ENCODE data around the gene CAMTA1. TPM values are rescaled to one million over a fixed set of nuclear protein-coding genes. Genes with fewer than 3 reads are reported as not detected.

Gene CAMTA1
- total RNA-seq, 1 experiment from 2014 or later: 82.2 TPM

DNA sequence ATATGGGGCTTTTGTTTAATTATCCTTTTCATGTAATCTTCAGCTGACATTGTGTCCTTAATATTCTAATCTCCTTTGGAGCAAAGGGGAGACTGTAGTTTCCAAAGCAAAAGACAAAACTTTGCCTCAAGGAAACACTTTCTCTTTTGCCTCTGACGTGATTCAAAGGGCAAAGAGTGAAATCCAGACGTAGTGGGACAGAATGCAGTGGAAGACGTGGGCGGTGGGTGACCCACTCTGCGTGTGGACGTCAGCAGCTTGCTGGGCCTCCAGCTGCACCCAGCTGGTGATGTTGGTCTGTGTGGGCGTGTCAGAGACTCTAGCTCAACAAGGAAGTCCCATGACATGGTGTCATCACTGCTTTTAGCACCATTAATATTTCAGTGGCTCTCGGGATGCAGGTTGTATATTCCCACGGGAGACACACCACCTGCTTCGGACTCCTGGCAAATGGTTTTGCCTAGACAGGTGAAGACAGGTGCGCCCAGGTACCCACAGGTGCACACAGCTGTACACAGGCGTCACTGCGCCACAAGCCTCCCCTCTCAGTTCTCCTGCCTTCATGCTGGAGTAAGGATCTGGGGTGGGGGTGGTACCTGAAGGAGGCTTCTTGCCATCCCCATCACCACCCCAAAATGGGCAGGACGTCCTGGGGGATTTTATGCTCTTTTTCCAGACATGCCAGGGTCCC lies 693.7 kb downstream of the CAMTA1 start:
- ATAC-seq (no peak), DNase-seq (ENCODE audit: low read depth, low spot score) (no peak)
- no peaks in the 10 kb centered on the region for H3K27me3 ChIP-seq (ENCODE audit: control insufficient read depth, insufficient read depth, low read length)
- intact Hi-C loops (cut with micrococcal nuclease; ENCODE audit: unreplicated experiment): no loop called here
- H3K4me3 ChIP-seq (ENCODE audit: low read depth in 2 of 2, low read length in 2 of 2): no peak overlapping the region
- H3K27ac ChIP-seq (ENCODE audit: low read length): no peak overlapping the region
- H3K4me1 ChIP-seq (ENCODE audit: control insufficient read depth, insufficient read depth, low read length): no peaks in the 10 kb centered on the region
- in situ Hi-C loops (cut with HindIII; ENCODE audit: low pct_unique_long_range_greater_than_20kb, low sequenced_read_pairs): no loop called here
- BruUV-seq (replicated peaks): no TSS peak
- no peaks in the 10 kb centered on the region for H3K36me3 ChIP-seq (ENCODE audit: control insufficient read depth, insufficient read depth, low read length)
- ChIA-PET POLR2A (no interaction called here), CTCF (interaction anchor here (0.6 kb wide), 1 partner anchor 1446 kb away, joined by 3 read pairs; no protein-coding TSS in a partner anchor)
- TF ChIP-seq, protein P1, sequence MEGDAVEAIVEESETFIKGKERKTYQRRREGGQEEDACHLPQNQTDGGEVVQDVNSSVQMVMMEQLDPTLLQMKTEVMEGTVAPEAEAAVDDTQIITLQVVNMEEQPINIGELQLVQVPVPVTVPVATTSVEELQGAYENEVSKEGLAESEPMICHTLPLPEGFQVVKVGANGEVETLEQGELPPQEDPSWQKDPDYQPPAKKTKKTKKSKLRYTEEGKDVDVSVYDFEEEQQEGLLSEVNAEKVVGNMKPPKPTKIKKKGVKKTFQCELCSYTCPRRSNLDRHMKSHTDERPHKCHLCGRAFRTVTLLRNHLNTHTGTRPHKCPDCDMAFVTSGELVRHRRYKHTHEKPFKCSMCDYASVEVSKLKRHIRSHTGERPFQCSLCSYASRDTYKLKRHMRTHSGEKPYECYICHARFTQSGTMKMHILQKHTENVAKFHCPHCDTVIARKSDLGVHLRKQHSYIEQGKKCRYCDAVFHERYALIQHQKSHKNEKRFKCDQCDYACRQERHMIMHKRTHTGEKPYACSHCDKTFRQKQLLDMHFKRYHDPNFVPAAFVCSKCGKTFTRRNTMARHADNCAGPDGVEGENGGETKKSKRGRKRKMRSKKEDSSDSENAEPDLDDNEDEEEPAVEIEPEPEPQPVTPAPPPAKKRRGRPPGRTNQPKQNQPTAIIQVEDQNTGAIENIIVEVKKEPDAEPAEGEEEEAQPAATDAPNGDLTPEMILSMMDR (IDR thresholded peaks at IDR 0.05): no peak
- TF ChIP-seq, protein P2, sequence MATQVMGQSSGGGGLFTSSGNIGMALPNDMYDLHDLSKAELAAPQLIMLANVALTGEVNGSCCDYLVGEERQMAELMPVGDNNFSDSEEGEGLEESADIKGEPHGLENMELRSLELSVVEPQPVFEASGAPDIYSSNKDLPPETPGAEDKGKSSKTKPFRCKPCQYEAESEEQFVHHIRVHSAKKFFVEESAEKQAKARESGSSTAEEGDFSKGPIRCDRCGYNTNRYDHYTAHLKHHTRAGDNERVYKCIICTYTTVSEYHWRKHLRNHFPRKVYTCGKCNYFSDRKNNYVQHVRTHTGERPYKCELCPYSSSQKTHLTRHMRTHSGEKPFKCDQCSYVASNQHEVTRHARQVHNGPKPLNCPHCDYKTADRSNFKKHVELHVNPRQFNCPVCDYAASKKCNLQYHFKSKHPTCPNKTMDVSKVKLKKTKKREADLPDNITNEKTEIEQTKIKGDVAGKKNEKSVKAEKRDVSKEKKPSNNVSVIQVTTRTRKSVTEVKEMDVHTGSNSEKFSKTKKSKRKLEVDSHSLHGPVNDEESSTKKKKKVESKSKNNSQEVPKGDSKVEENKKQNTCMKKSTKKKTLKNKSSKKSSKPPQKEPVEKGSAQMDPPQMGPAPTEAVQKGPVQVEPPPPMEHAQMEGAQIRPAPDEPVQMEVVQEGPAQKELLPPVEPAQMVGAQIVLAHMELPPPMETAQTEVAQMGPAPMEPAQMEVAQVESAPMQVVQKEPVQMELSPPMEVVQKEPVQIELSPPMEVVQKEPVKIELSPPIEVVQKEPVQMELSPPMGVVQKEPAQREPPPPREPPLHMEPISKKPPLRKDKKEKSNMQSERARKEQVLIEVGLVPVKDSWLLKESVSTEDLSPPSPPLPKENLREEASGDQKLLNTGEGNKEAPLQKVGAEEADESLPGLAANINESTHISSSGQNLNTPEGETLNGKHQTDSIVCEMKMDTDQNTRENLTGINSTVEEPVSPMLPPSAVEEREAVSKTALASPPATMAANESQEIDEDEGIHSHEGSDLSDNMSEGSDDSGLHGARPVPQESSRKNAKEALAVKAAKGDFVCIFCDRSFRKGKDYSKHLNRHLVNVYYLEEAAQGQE (IDR thresholded peaks at IDR 0.05; ENCODE audit: insufficient read depth in 1 of 2, low read depth in 2 of 2, low read length in 1 of 2): no peak
- no peak for TF ChIP-seq SIN3A (IDR thresholded peaks at IDR 0.05; ENCODE audit: borderline replicate concordance, insufficient read depth, low read depth, low read length)
- TF ChIP-seq TCF7L2 (IDR thresholded peaks at IDR 0.05; ENCODE audit: low read depth, low read length): no peak
- no peak for TF ChIP-seq POLR2AphosphoS5 (IDR thresholded peaks at IDR 0.05; ENCODE audit: low read depth, low read length)
- H3K9me3 ChIP-seq (ENCODE audit: control insufficient read depth, insufficient read depth, low read depth, low read length): no peaks in the 10 kb centered on the region

DNA sequence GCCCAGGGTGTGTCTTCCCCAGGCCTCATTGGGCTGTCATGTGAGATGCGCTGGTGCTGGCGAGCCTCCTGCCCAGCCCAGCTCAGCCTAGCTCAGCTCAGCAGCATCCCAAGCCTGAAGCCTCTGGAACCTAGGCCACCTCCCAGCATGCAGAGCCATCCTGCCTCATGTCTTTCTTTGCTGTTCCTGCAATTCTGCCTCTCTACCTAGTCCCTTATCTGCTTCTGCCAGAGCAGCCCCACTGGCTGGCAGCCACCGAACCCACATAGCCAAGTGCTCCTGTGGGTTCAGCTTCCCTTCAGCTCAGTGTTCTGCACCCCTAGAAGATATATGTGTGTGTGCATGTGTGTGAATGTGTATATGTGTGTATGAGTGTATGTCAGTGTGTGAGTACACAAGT lies 694.3 kb downstream of the CAMTA1 start:
- POLR2A ChIA-PET: no interaction called here

More for the DNA sequence above, 694.3 kb downstream of the CAMTA1 start:
- in situ Hi-C loops (cut with HindIII; ENCODE audit: low pct_unique_long_range_greater_than_20kb, low sequenced_read_pairs) (no loop called here), intact Hi-C loops (cut with micrococcal nuclease; ENCODE audit: unreplicated experiment) (no loop called here)
- no peaks in the 10 kb centered on the region for H3K36me3 ChIP-seq (ENCODE audit: control insufficient read depth, insufficient read depth, low read length)
- CTCF ChIA-PET: interaction anchor here (0.6 kb wide), 1 partner anchor 1447 kb away, joined by 3 read pairs; no protein-coding TSS in a partner anchor
- H3K27me3 ChIP-seq (ENCODE audit: control insufficient read depth, insufficient read depth, low read length): no peaks in the 10 kb centered on the region
- no peak for ATAC-seq
- no peaks in the 10 kb centered on the region for H3K4me1 ChIP-seq (ENCODE audit: control insufficient read depth, insufficient read depth, low read length)
- H3K4me3 ChIP-seq (ENCODE audit: low read depth in 2 of 2, low read length in 2 of 2): no peak overlapping the region
- no peak for DNase-seq (ENCODE audit: low read depth, low spot score)
- no peak overlapping the region for H3K27ac ChIP-seq (ENCODE audit: low read length)
- TF ChIP-seq, protein P2 (IDR thresholded peaks at IDR 0.05; ENCODE audit: insufficient read depth in 1 of 2, low read depth in 2 of 2, low read length in 1 of 2): no peak
- TF ChIP-seq SIN3A (IDR thresholded peaks at IDR 0.05; ENCODE audit: borderline replicate concordance, insufficient read depth, low read depth, low read length): no peak
- TF ChIP-seq, protein P1 (IDR thresholded peaks at IDR 0.05): no peak
- no peak for TF ChIP-seq TCF7L2 (IDR thresholded peaks at IDR 0.05; ENCODE audit: low read depth, low read length)
- TF ChIP-seq POLR2AphosphoS5 (IDR thresholded peaks at IDR 0.05; ENCODE audit: low read depth, low read length): no peak
- no TSS peak for BruUV-seq (replicated peaks)
- H3K9me3 ChIP-seq (ENCODE audit: control insufficient read depth, insufficient read depth, low read depth, low read length): no peaks in the 10 kb centered on the region
